ENCODE data around the gene BABAM2.
A peak's percentile ranks its signal among the peaks of the same experiment; 100 is the strongest.
"Not testable (repeated sequence)": the region's sequence is repeated elsewhere in the genome, so short reads cannot be mapped to it uniquely, and the experiment has no call there.

The BABAM2 gene

GRCh38 chr2:28321426-28321825 is 430.9 kb downstream of the BABAM2 start:
- no peak for DNase-seq

- no peak for DNase-seq
Observed at GRCh38 chr2:28322051-28322450, 431.5 kb downstream of the BABAM2 start.

- DNase-seq: no peak
Observed at GRCh38 chr2:28322456-28322855, 431.9 kb downstream of the BABAM2 start.

- DNase-seq: no peak
Observed at GRCh38 chr2:28322981-28323396, 432.5 kb downstream of the BABAM2 start.

- DNase-seq: no peak
Observed at GRCh38 chr2:28325173-28325566, 434.6 kb downstream of the BABAM2 start.

GRCh38 chr2:28325567-28326468 is 435.3 kb downstream of the BABAM2 start:
- DNase-seq: no peak

- DNase-seq: no peak
Observed at GRCh38 chr2:28326469-28326805, 435.9 kb downstream of the BABAM2 start.

- DNase-seq: no peak
Observed at GRCh38 chr2:28326881-28327505, 436.5 kb downstream of the BABAM2 start.

GRCh38 chr2:28327581-28327955 is 437.0 kb downstream of the BABAM2 start:
- no peak for DNase-seq

GRCh38 chr2:28327956-28328922 is 437.7 kb downstream of the BABAM2 start:
- no peak for DNase-seq

GRCh38 chr2:28329184-28329583 is 438.7 kb downstream of the BABAM2 start:
- no peak for DNase-seq

- not testable (repeated sequence) for DNase-seq
Observed at GRCh38 chr2:28330722-28331121, 440.2 kb downstream of the BABAM2 start.

GRCh38 chr2:28331797-28332196 is 441.3 kb downstream of the BABAM2 start:
- DNase-seq: not testable (repeated sequence)

GRCh38 chr2:28332696-28333095 is 442.2 kb downstream of the BABAM2 start:
- DNase-seq: no peak

GRCh38 chr2:28333606-28334526 is 443.3 kb downstream of the BABAM2 start:
- DNase-seq: no peak

- DNase-seq: peak; percentile 51
Observed at GRCh38 chr2:28334527-28334894, 444.0 kb downstream of the BABAM2 start.

- not testable (repeated sequence) for DNase-seq
Observed at GRCh38 chr2:28335265-28335664, 444.7 kb downstream of the BABAM2 start.

- DNase-seq: no peak
Observed at GRCh38 chr2:28335666-28336065, 445.1 kb downstream of the BABAM2 start.

GRCh38 chr2:28336264-28336980 is 445.9 kb downstream of the BABAM2 start:
- no peak for DNase-seq

- DNase-seq: no peak
Observed at GRCh38 chr2:28336982-28337627, 446.6 kb downstream of the BABAM2 start.
